Epithelial cell of proximal tubule (primary cell): ENCODE results near the gene TBCB. TPM values are rescaled to one million over a fixed set of nuclear protein-coding genes. Genes with fewer than 3 reads are reported as not detected.

Experiments used
- DNase-seq: peaks from one replicate; pipeline ENCODE4 v3.0.0-alpha.2; 2011; ENCODE audit warnings: low read depth
- H3K4me3 ChIP-seq: 2 replicates; pipeline ENCODE4 v1.5.1; 2011; ENCODE audit warnings: low read depth, mild to moderate bottlenecking, low read length
- CTCF ChIP-seq: conservative IDR thresholded peaks from 2 replicates; pipeline ENCODE4 v1.5.1; 2012; ENCODE audit warnings: low read depth, mild to moderate bottlenecking, low read length
- total RNA-seq: library from RNA; depleted of rRNA; stranded (reverse); fragments of >200 nt; gene quantifications from 2 replicates; pipeline ENCODE4 v1.2.3, GENCODE V29; 2015

The TBCB gene
- total RNA-seq, 1 donor from 2014 or later: 280 TPM

- no peak for DNase-seq
- no peak for TF ChIP-seq CTCF
- H3K4me3 ChIP-seq: no peak overlapping the region
These were observed 27.2 kb downstream of the TBCB start for GRCh38 chr19:36142496-36142895.

DNA sequence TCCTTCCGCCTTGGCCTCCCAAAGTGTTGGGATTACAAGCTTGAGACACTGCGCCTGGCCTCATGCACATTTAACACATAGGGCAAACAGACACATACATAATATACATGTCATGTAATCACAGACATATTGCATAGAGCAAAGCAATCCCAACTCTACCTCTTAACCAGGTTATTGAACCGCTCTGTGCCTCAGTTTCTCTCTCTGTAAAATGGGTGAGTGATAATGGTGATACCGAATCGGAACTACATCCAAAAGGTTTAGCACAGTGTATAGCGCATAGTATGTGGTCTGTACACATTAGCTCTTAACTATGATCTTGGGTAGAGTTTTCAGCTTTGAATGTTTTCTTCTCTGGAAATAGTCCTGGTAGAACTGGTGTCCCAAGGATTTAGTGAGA is 29.4 kb downstream of the TBCB start:
- no peak for TF ChIP-seq CTCF
- H3K4me3 ChIP-seq: no peak overlapping the region

GRCh38 chr19:36149673-36150406 is 34.6 kb downstream of the TBCB start:
- TF ChIP-seq CTCF: no peak
- DNase-seq: no peak
- H3K4me3 ChIP-seq: no peak overlapping the region

More for the DNA sequence above, 29.4 kb downstream of the TBCB start:
- no peak for DNase-seq

GRCh38 chr19:36150586-36150985 is 35.3 kb downstream of the TBCB start:
- no peak for TF ChIP-seq CTCF
- no peak overlapping the region for H3K4me3 ChIP-seq
- no peak for DNase-seq

GRCh38 chr19:36151144-36152018 is 36.1 kb downstream of the TBCB start:
- TF ChIP-seq CTCF: no peak
- no peak for DNase-seq
- peak overlapping the region; percentile 25 for H3K4me3 ChIP-seq

- peak overlapping the region; percentile 25 for H3K4me3 ChIP-seq
- DNase-seq: no peak
- TF ChIP-seq CTCF: no peak
These were observed 36.7 kb downstream of the TBCB start for GRCh38 chr19:36152019-36152351.
